A549 (cell line): Measurements from ENCODE around the gene SP100. TPM values are rescaled to one million over a fixed set of nuclear protein-coding genes. Genes with fewer than 3 reads are reported as not detected.

ENCODE experiments used
- ATAC-seq, 2 experiments: fragments of 200-7000 bp in 1 of 2; fragments of >200 bp in 1 of 2; cut with Nextera tagmentation in 1 of 2; cut with Tn5 transposase in 1 of 2; 3 replicates each; pipeline versions ENCODE4 v1.8.0 to v1.9.1; 2018 to 2020; ENCODE audit warnings: mild to moderate bottlenecking in 1 of 2, moderate library complexity in 1 of 2
- CTCF ChIA-PET: fragments of 300-600 bp; sonication (Branson Sonifier 250); formaldehyde crosslinking; extraction: SDS; loops from one replicate; lab custom pipeline; 2021; ENCODE audit warnings: antibody characterized with exemption, inconsistent platforms; lab: Yijun Ruan, JAX
- POLR2A ChIA-PET: fragments of 350-600 bp; formaldehyde crosslinking; extraction: SDS; loops from one replicate; lab custom pipeline; 2021; ENCODE audit warnings: antibody characterized with exemption, inconsistent platforms; lab: Yijun Ruan, JAX
- DNase-seq, 2 experiments: peaks; one replicate each; pipeline versions ENCODE4 v3.0.0 to v3.0.0-alpha.2; 2011 to 2016; ENCODE audit warnings: low read depth in 1 of 2, low spot score in 1 of 2
- FAIRE-seq: peaks from 2 replicates; lab custom pipeline; 2011; peaks lifted over from hg19 to GRCh38; lab: Jason Lieb, UNC
- H3K27ac ChIP-seq, 2 experiments: fragments of >200 bp; sonication (Bioruptor Twin); formaldehyde crosslinking; 3 replicates each; pipeline ENCODE4 v1.5.1; 2016 to 2017
- H3K4me1 ChIP-seq: fragments of >200 bp; sonication (Bioruptor Twin); formaldehyde crosslinking; 3 replicates; pipeline ENCODE4 v1.6.1; 2016
- H3K4me2 ChIP-seq: fragments of >200 bp; sonication (Bioruptor Twin); formaldehyde crosslinking; 3 replicates; pipeline ENCODE4 v1.6.1; 2016
- H3K4me3 ChIP-seq: fragments of >200 bp; sonication (Bioruptor Twin); formaldehyde crosslinking; 3 replicates; pipeline ENCODE4 v1.5.1; 2016
- H3K9me3 ChIP-seq: fragments of >200 bp; sonication (Bioruptor Twin); formaldehyde crosslinking; 3 replicates; pipeline ENCODE4 v1.6.1; 2016
- BHLHE40 ChIP-seq: IDR thresholded peaks from 2 replicates; pipeline ENCODE4 v1.6.1; 2012; ENCODE audit warnings: low read depth, low read length, inconsistent platforms
- CBX8 ChIP-seq: fragments of 200-600 bp; sonication (generic); IDR thresholded peaks from 2 replicates; pipeline ENCODE4 v1.6.1; 2016
- CEBPB ChIP-seq, 2 experiments: fragments of >200 bp in 1 of 2; sonication (Bioruptor Twin) in 1 of 2; formaldehyde crosslinking in 1 of 2; IDR thresholded peaks; 2 replicates each; pipeline ENCODE4 v1.6.1; 2012 to 2016
- CHD2 ChIP-seq: fragments of 150-350 bp; IDR thresholded peaks from 2 replicates; pipeline ENCODE4 v1.6.1; 2014; ENCODE audit warnings: low read length; ENCODE audit not compliant: partially characterized antibody
- E2F6 ChIP-seq: IDR thresholded peaks from 2 replicates; pipeline ENCODE4 v1.6.1; 2012; ENCODE audit warnings: low read depth, borderline replicate concordance
- EHMT2 ChIP-seq: fragments of 200-600 bp; sonication (generic); IDR thresholded peaks from 2 replicates; pipeline ENCODE4 v1.6.1; 2016; ENCODE audit warnings: antibody characterized with exemption, low read depth, mild to moderate bottlenecking, moderate library complexity
- ESRRA ChIP-seq: fragments of 150-350 bp; IDR thresholded peaks from 2 replicates; pipeline ENCODE4 v1.6.1; 2014; ENCODE audit warnings: mild to moderate bottlenecking, low read length, borderline replicate concordance
- FOSL2 ChIP-seq, 2 experiments: fragments of 450-650 bp in 1 of 2; fragments of >200 bp in 1 of 2; sonication (Bioruptor Twin) in 1 of 2; formaldehyde crosslinking; IDR thresholded peaks; 2 replicates each; pipeline versions ENCODE4 v1.5.0 to v1.6.1; 2016 to 2020; ENCODE audit warnings: mild to moderate bottlenecking in 1 of 2, moderate library complexity in 1 of 2
- GATA3 ChIP-seq: IDR thresholded peaks from 2 replicates; pipeline ENCODE4 v1.6.1; 2012; ENCODE audit warnings: borderline replicate concordance
- HDAC2 ChIP-seq: fragments of 200-600 bp; sonication (generic); IDR thresholded peaks from 2 replicates; pipeline ENCODE4 v1.6.1; 2016
- HOXB5 ChIP-seq: fragments of 250-450 bp; sonication (Bioruptor Pico); IDR thresholded peaks from 2 replicates; pipeline ENCODE4 v1.5.0; 2020; ENCODE audit warnings: mild to moderate bottlenecking, moderate library complexity
- JUNB ChIP-seq: fragments of >200 bp; sonication (Bioruptor Twin); formaldehyde crosslinking; IDR thresholded peaks from 2 replicates; pipeline ENCODE4 v1.6.1; 2016
- KDM5A ChIP-seq: fragments of 200-600 bp; sonication (generic); IDR thresholded peaks from 2 replicates; pipeline ENCODE4 v1.6.1; 2016; ENCODE audit warnings: antibody characterized with exemption, mild to moderate bottlenecking
- MAFK ChIP-seq: fragments of 450-650 bp; IDR thresholded peaks from 2 replicates; pipeline ENCODE4 v1.6.1; 2014; ENCODE audit not compliant: partially characterized antibody
- MAZ ChIP-seq: fragments of 150-350 bp; IDR thresholded peaks from 2 replicates; pipeline ENCODE4 v1.6.1; 2014; ENCODE audit warnings: antibody characterized with exemption, low read depth, low read length, borderline replicate concordance
- NPAS2 ChIP-seq: fragments of 250-450 bp; sonication (Bioruptor Pico); IDR thresholded peaks from 2 replicates; pipeline ENCODE4 v1.8.0; 2022; ENCODE audit warnings: mild to moderate bottlenecking, moderate library complexity, borderline replicate concordance
- POLR2A ChIP-seq: IDR thresholded peaks from 2 replicates; pipeline ENCODE4 v1.6.1; 2012; ENCODE audit warnings: mild to moderate bottlenecking, low read length
- POLR2AphosphoS2 ChIP-seq: conservative IDR thresholded peaks from 2 replicates; pipeline ENCODE4 v1.6.1; 2012; ENCODE audit warnings: low read length, improper control_type of control experiment, inconsistent platforms
- RARB ChIP-seq: fragments of 250-450 bp; sonication (Bioruptor Pico); IDR thresholded peaks from 2 replicates; pipeline ENCODE4 v1.8.0; 2021; ENCODE audit warnings: mild to moderate bottlenecking, moderate library complexity
- RCOR1 ChIP-seq: fragments of 150-350 bp; IDR thresholded peaks from 2 replicates; pipeline ENCODE4 v1.6.1; 2014; ENCODE audit warnings: antibody characterized with exemption, low read length, low read depth
- REST ChIP-seq: fragments of 200-600 bp; sonication (generic); IDR thresholded peaks from 2 replicates; pipeline ENCODE4 v1.6.1; 2016; ENCODE audit warnings: antibody characterized with exemption, mild to moderate bottlenecking, moderate library complexity
- RNF2 ChIP-seq: fragments of 200-600 bp; sonication (generic); IDR thresholded peaks from 2 replicates; pipeline ENCODE4 v1.6.1; 2016; ENCODE audit warnings: low read depth, mild to moderate bottlenecking, antibody characterized with exemption, moderate library complexity, borderline replicate concordance
- TFCP2L1 ChIP-seq: fragments of 250-450 bp; sonication (Bioruptor Pico); IDR thresholded peaks from 2 replicates; pipeline ENCODE4 v1.5.0; 2021; ENCODE audit warnings: mild to moderate bottlenecking
- ZFP36 ChIP-seq: fragments of 450-650 bp; IDR thresholded peaks from 2 replicates; pipeline ENCODE4 v1.6.1; 2014; ENCODE audit warnings: borderline replicate concordance; ENCODE audit not compliant: partially characterized antibody
- ZNF302 ChIP-seq: fragments of 250-450 bp; sonication (Bioruptor Pico); IDR thresholded peaks from 2 replicates; pipeline ENCODE4 v1.9.0; 2021; ENCODE audit warnings: inconsistent platforms, mild to moderate bottlenecking, moderate library complexity
- ZSCAN20 ChIP-seq: fragments of 250-450 bp; sonication (Bioruptor Pico); IDR thresholded peaks from 2 replicates; pipeline ENCODE4 v1.8.0; 2022; ENCODE audit warnings: mild to moderate bottlenecking, moderate library complexity
- WGBS: methylation state at CpG from one replicate; pipeline ENCODE4 v1.1.6; 2017; ENCODE audit errors: missing lambda C conversion rate; 5-methylcytosine and 5-hydroxymethylcytosine counted together
- polyA plus RNA-seq, 4 experiments: library from polyadenylated mRNA; depleted of rRNA in 3 of 4; stranded (reverse); fragments of >200 nt; fragmentation: RNase III in 1 of 4; extraction: RNeasy Plus Mini Kit Qiagen cat#74134 plus additional on column Dnase treatment in 1 of 4; gene quantifications; 2 replicates in 3 of 4; 3 replicates in 1 of 4; pipeline ENCODE4 v1.2.3, GENCODE V29; 2011 to 2017

Gene SP100
- polyA plus RNA-seq, 2 of the 4 experiments (the other 2 are of a cell fraction): 23.7 to 39.8 TPM

DNA sequence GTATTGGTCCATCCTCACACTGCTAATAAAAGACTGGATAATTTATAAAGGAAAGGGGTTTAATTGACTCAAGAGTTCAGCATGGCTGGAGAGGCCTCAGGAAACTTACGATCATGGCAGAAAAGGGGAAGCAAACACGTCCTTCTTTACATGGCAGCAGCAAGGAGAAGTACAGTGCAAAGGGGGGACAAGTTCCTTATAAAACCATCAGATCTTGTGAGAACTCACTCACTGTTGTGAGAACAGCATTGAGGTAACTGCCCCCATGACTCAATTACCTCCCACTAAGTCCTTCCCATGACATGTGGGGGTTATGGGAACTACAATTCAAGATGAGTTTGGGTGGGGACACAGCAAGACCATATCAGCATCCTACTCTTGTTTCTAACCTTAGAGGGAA, 37.0 kb downstream of the SP100 start:
- no peak for FAIRE-seq
- no peaks in the 10 kb centered on the region for H3K4me1 ChIP-seq
- WGBS: 92% methylated on average over 2 of the region's 2 CpGs
- ChIA-PET POLR2A (no interaction called here), CTCF (no interaction called here)
- TF ChIP-seq POLR2AphosphoS2: no peak
- TF ChIP-seq TFCP2L1: no peak
- no peak for TF ChIP-seq FOSL2 (IDR thresholded peaks at IDR 0.05)
- no peak for TF ChIP-seq FOSL2 (CRISPR knock-in tag; IDR thresholded peaks at IDR 0.05)
- no peak for TF ChIP-seq REST
- no peak for TF ChIP-seq ZNF302 (CRISPR knock-in tag)
- no peak for TF ChIP-seq HOXB5 (CRISPR knock-in tag)
- TF ChIP-seq ESRRA: no peak
- no peak for TF ChIP-seq POLR2A
- no peak for TF ChIP-seq GATA3
- TF ChIP-seq KDM5A: no peak
- TF ChIP-seq JUNB: no peak
- TF ChIP-seq EHMT2: no peak
- no peak for TF ChIP-seq NPAS2 (CRISPR knock-in tag)
- TF ChIP-seq ZFP36: no peak
- no peak for TF ChIP-seq MAFK
- no peak overlapping the region for H3K4me2 ChIP-seq
- H3K27ac ChIP-seq: no peak overlapping the region
- H3K4me3 ChIP-seq: no peak overlapping the region
- no peak for ATAC-seq
- no peak for DNase-seq
- no peaks in the 10 kb centered on the region for H3K9me3 ChIP-seq

DNA sequence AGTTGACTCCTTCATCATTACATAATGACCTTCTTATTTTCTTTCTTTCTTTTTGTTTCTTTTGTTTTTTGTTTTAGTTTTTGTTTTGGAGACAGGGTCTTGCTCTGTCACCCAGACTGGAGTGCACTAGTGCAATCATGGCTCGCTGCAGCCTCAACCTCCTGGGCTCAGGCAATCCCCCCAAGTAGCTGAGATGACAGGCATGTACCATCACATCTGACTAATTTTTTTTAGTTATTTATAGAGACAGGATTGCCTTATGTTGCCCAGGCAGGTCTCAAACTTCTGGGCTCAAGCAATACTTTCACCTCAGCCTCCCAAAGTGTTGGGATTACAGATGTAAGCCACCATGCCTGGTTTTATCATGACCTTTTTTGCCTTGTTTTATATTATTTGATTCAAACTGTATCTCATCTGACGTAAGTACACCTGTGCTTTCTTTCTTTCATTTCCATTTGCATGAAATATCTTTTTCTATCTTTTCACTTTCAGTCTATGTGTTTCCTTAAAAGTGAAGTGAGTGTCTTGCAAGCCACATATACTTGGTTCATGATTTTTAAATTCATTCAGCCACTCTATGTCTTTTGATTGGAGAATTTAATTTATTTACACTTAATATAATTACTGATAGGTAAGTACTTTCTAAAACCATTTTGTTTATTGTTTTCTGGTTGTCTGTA, 39.1 kb downstream of the SP100 start:
- H3K9me3 ChIP-seq: no peaks in the 10 kb centered on the region
- WGBS: 89% methylated on average over 2 of the region's 2 CpGs
- no peaks in the 10 kb centered on the region for H3K4me1 ChIP-seq
- no peak overlapping the region for H3K4me2 ChIP-seq
- no peak overlapping the region for H3K27ac ChIP-seq
- ATAC-seq (no peak), FAIRE-seq (no peak), DNase-seq (no peak)
- ChIA-PET POLR2A (no interaction called here), CTCF (no interaction called here)
- TF ChIP-seq TFCP2L1 (no peak), ZNF302 (CRISPR knock-in tag) (no peak), POLR2AphosphoS2 (no peak), BHLHE40 (no peak), RNF2 (no peak), CEBPB (IDR thresholded peaks at IDR 0.05) (no peak), MAZ (no peak), ESRRA (no peak), JUNB (no peak), E2F6 (no peak), HDAC2 (no peak), RARB (no peak), CHD2 (no peak), RCOR1 (no peak), ZSCAN20 (no peak), CBX8 (no peak)
- H3K4me3 ChIP-seq: no peak overlapping the region
